Left ventricle myocardium inferior (tissue), 1 donor: ENCODE results near the gene CD96. TPM values are rescaled to one million over a fixed set of nuclear protein-coding genes. Genes with fewer than 3 reads are reported as not detected.

ENCODE experiments used
- DNase-seq: peaks from one replicate; pipeline ENCODE4 v3.0.0-alpha.2; 2020
- H3K27ac ChIP-seq: fragments of 200-600 bp; replicated peaks from 2 replicates; pipeline ENCODE4 v1.8.0; 2021
- H3K27me3 ChIP-seq: fragments of 200-600 bp; 2 replicates; pipeline ENCODE4 v1.8.0; 2021; ENCODE audit warnings: low read depth
- H3K36me3 ChIP-seq: fragments of 200-600 bp; 2 replicates; pipeline ENCODE4 v1.8.0; 2021
- H3K4me1 ChIP-seq: fragments of 200-600 bp; 2 replicates; pipeline ENCODE4 v1.8.0; 2021
- H3K4me3 ChIP-seq: fragments of 200-600 bp; 2 replicates; pipeline ENCODE4 v1.8.0; 2021; ENCODE audit warnings: mild to moderate bottlenecking, moderate library complexity
- H3K9me3 ChIP-seq: fragments of 200-600 bp; replicated peaks from 2 replicates; pipeline ENCODE4 v1.8.0; 2021
- intact Hi-C: fragments of 100-400 bp; cut with micrococcal nuclease; formaldehyde crosslinking; loops from one replicate; pipeline ENCODE4 v1.11.0; 2022
- total RNA-seq: library from RNA; stranded (reverse); fragmentation: NEBNext Ultra II Directional; extraction: Animal tissue kit (Norgen Biotek cat#: 25700); gene quantifications from one replicate; pipeline ENCODE4 v1.2.1, GENCODE V29; 2021
- TF ChIP-seq, protein P1 (sequence below): fragments of 200-600 bp; IDR thresholded peaks from 2 replicates; pipeline ENCODE4 v1.8.0; 2021; ENCODE audit warnings: antibody characterized with exemption, mild to moderate bottlenecking, borderline replicate concordance
- donor health status: DM: no; HTN: yes; CAD: no; lungs with severe emphysema.

Gene CD96
- total RNA-seq, 1 donor from 2014 or later: 0.33 TPM

GRCh38 chr3:111675846-111676210 is 133.8 kb downstream of the CD96 start:
- Histone ChIP-seq H3K4me1 (peaks cover 27% of the 10 kb centered on the region), H3K36me3 (no peaks in the 10 kb centered on the region), H3K27me3 (no peaks in the 10 kb centered on the region), H3K4me3 (no peak overlapping the region), H3K9me3 (no peaks in the 10 kb centered on the region), H3K27ac (no peak overlapping the region)
- no peak for DNase-seq
- TF ChIP-seq, protein P1, sequence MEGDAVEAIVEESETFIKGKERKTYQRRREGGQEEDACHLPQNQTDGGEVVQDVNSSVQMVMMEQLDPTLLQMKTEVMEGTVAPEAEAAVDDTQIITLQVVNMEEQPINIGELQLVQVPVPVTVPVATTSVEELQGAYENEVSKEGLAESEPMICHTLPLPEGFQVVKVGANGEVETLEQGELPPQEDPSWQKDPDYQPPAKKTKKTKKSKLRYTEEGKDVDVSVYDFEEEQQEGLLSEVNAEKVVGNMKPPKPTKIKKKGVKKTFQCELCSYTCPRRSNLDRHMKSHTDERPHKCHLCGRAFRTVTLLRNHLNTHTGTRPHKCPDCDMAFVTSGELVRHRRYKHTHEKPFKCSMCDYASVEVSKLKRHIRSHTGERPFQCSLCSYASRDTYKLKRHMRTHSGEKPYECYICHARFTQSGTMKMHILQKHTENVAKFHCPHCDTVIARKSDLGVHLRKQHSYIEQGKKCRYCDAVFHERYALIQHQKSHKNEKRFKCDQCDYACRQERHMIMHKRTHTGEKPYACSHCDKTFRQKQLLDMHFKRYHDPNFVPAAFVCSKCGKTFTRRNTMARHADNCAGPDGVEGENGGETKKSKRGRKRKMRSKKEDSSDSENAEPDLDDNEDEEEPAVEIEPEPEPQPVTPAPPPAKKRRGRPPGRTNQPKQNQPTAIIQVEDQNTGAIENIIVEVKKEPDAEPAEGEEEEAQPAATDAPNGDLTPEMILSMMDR: no peak
- intact Hi-C loops: no loop called here

DNA sequence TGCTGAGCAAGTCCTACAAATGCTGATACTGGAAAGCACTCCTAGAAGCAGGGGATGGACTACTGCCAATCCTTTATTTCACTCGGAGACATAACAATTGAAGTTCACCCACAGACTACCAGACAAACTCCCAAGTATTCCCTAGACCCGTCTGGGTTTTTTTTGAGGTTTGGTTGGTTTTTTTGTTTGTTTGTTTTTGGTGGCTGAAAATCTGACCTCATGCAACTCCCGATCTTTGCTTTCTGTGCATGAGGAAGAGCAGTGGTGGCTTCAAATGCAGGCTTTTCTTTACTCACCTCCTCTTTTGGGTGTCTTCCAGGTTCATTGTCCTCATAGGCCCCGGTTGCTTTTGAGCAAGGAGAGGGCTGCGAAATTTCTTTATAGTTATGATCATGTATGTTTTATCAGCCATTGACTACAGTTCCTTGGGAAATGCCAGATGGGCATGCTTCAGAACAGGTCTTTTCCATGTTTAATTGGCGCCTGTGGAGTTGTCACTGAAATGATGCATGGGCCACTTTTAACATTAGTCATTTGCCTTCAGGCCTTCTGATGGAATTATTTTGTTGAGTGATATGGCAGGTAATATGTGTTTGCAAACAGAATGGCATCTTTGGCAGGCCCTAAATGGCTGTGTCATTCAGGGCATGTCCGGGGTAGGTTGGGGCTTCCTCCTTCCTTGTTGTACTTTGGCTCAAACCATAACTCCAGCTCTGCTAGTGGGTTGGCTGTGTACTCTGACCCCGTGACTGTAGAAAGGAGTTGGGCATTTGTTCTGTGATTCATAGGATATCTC is 134.4 kb downstream of the CD96 start:
- Histone ChIP-seq H3K36me3 (no peaks in the 10 kb centered on the region), H3K9me3 (no peaks in the 10 kb centered on the region), H3K27me3 (no peaks in the 10 kb centered on the region), H3K4me1 (peaks cover 27% of the 10 kb centered on the region), H3K4me3 (no peak overlapping the region), H3K27ac (no peak overlapping the region)
- TF ChIP-seq, protein P1: no peak
- no peak for DNase-seq
- intact Hi-C loops: no loop called here

DNA sequence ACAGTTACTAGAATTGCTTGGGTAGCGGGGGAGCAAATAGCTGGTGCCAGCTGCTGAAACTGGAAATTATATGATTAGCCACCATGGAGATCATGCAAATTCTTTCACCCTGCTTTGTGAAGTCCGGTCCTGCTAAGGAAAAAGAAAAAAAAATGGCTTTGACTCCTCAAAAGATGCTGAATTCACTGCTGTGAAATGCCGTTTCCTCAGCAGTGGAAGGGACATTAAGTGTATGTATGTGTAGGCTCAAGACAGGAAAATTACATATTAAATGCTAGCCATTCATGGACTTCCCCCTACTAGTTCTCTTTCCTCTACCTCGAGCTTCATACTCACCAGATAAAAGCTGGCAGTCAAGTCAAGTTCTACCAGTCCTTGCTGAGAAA is 135.0 kb downstream of the CD96 start:
- intact Hi-C loops: no loop called here
- H3K9me3 ChIP-seq: no peaks in the 10 kb centered on the region
- TF ChIP-seq, protein P1: no peak
- H3K27me3 ChIP-seq: no peaks in the 10 kb centered on the region
- H3K27ac ChIP-seq: no peak overlapping the region
- H3K36me3 ChIP-seq: no peaks in the 10 kb centered on the region
- DNase-seq: no peak
- H3K4me3 ChIP-seq: no peak overlapping the region
- peaks cover 27% of the 10 kb centered on the region for H3K4me1 ChIP-seq

- Histone ChIP-seq H3K4me3 (no peak overlapping the region), H3K36me3 (no peaks in the 10 kb centered on the region), H3K27me3 (no peaks in the 10 kb centered on the region), H3K4me1 (no peaks in the 10 kb centered on the region), H3K9me3 (no peaks in the 10 kb centered on the region), H3K27ac (no peak overlapping the region)
- TF ChIP-seq, protein P1: no peak
- no peak for DNase-seq
- intact Hi-C loops: no loop called here
Measured at GRCh38 chr3:111681661-111682426, 139.8 kb downstream of the CD96 start.

DNA sequence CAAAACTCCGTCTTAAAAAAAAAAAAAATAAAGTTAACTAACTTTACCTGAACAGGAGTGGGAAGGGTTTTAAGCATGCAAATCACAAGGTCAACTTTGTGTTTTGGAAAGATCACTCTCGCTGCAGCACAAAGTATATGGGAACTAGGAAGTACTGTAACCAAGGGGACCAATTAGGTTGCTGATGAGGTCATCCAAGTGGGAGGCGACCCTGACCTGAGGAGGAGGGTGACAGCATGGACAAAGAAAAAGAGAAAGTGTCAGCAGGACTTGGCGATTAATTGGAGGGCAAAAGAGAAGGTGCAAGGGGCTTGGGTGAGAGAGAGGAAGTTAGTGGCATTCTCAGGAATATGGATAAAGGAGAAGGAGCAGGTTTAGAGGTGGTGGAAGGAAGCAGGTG is 142.6 kb downstream of the CD96 start:
- no peak overlapping the region for H3K27ac ChIP-seq
- no peaks in the 10 kb centered on the region for H3K9me3 ChIP-seq
- intact Hi-C loops: no loop called here
- DNase-seq: no peak
- H3K36me3 ChIP-seq: no peaks in the 10 kb centered on the region
- no peaks in the 10 kb centered on the region for H3K4me1 ChIP-seq
- H3K4me3 ChIP-seq: no peak overlapping the region
- H3K27me3 ChIP-seq: no peaks in the 10 kb centered on the region
- TF ChIP-seq, protein P1: no peak
